SK-N-SH treated with all-trans-retinoic acid at 6 μM for 48 hours (cell line): Measurements from ENCODE around the gene SGTB.

Experiments used
- CSDC2 ChIP-seq: fragments of 250-450 bp; sonication (Bioruptor Pico); IDR thresholded peaks from 2 replicates; pipeline ENCODE4 v1.5.0; 2020; ENCODE audit warnings: mild to moderate bottlenecking, moderate library complexity
- RARB ChIP-seq: fragments of 250-450 bp; sonication (Bioruptor Pico); IDR thresholded peaks from 2 replicates; pipeline ENCODE4 v1.8.0; 2021; ENCODE audit warnings: mild to moderate bottlenecking, moderate library complexity

- TF ChIP-seq RARB (CRISPR knock-in tag) = no peak
- no peak for TF ChIP-seq CSDC2 (CRISPR knock-in tag)
Observed at GRCh38 chr5:65730910-65731309, 9.0 kb upstream of the SGTB start.
